Measurements from ENCODE around the gene VAV2. TPM values are rescaled to one million over a fixed set of nuclear protein-coding genes. Genes with fewer than 3 reads are reported as not detected.

The VAV2 gene
- total RNA-seq, 1 donor from 2014 or later: 20.5 TPM

DNA sequence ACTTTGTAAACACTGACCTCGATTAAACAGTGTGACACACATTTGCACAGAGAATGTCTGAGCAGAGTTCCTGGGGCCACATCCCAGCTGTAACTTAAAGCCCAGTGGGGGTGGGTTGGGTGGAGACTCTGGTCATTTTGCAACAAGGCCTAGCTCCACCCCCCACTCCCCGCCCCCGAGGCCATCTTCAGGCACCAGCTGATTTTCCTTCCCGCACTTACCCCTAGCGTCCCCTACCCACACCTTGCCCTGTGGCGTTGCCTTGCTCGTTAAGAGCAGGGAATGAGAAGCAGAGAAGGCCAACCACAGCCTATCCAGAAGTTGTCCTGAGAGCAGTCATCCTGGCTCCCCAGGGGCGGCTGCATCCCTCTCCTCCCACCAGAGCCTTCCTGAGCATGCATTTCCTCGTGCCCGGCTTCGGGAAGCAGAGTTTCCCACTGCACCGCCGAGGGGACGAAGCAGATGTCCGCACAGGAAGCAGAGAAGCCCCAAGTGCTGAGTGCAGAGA, 152.2 kb downstream of the VAV2 start:
- peak; percentile 42 for ATAC-seq
- intact Hi-C loops (cut with DNase I): no loop called here
- no peak for DNase-seq (ENCODE audit: low spot score)

DNA sequence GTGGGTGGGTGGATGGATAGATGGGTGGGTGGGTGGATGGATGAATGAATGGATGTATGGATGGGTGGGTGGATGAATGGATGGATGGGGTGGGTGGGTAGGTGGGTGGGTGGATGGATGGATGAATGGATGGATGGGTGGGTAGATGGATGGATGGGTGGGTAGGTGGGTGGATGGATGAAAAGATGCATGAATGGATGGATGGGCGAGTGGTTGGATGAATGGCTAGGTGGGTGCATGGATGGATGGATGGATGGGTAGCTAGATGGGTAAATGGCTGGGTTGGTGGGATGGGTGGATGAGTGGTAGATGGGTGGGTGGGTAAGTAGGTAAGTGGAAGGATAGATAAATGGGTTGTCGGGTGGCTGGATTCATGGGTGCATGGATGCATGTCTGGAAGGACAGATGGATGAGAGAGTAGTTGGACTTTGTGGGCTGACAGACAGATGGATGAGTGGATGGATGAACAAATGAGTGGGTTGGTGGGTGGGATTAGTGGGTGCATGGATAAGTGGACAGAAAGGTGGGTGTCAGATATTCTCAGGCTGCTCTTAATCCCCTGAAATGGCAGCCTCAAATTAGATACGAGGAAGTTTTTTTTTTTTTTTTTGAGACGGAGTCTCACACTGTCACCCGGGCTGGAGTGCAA, 153.1 kb downstream of the VAV2 start:
- DNase-seq (ENCODE audit: low spot score) (no peak), ATAC-seq (no peak)
- intact Hi-C loops (cut with DNase I): no loop called here

DNA sequence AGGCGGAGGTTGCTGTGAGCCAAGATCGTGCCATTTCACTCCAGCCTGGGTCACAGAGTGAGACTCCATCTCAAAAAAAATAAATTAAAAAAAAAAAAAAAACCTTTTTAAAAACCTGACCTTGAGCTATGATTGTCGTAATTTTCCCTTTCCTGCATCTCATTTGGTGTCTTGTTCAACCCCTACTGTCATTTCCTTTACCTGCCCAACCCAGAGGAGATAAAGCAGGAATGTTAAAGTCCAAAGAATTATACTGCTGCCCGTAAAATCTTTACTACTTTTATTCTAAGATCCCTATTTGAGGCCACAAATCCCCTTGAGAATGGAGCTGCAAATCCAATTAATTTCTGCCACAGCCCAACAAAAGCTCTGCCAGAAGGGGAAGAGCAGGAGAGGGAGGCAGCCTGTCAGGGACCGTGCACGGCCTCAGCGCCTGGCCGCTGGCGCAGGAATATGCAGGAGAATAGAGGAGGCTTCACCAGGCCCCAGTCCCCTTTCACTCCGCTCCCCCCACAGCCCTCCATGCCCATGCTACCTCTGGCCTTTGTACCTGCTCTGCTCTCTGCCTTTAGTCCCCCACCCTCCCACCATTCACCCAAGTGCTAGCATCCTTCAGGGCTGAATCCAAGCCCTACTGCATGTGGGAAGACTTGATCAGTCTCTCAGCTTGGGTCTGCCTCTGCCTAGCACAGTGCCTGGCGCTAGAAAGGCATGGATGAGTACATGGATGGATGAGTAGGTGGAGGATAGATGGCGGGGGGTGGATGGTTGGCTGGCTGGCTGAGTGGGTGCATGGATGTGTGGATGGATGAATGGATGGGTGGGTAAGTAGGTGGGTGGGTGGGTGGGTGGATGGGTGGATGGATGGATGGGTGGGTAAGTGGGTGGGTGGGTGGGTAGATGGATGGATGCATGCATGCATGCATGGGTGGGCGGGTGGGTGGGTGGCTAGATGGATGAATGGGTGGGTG, 154.2 kb downstream of the VAV2 start:
- intact Hi-C loops (cut with DNase I): no loop called here
- ATAC-seq: no peak
- DNase-seq (ENCODE audit: low spot score): no peak

DNA sequence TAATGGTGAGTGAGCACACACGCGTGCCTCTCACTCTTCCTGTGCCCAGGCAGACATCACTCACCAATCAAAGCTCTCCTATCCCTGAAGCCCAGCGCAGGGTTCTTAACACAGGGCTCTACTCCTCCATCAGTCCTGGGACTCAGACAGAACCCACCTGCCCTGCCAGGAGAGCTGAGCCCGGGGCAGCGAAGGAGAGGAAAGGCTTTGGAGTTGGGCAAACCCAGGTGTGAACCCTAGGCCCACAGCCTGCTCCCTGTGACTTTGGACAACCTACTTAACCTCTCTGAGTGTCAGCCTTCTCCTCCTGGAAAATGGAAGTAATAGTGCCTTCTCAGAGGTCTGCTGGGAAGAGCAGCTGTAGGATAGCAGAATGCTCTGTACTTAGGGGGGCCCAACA, 155.3 kb downstream of the VAV2 start:
- DNase-seq (ENCODE audit: low spot score): no peak
- no peak for ATAC-seq
- intact Hi-C loops (cut with DNase I): no loop called here

DNA sequence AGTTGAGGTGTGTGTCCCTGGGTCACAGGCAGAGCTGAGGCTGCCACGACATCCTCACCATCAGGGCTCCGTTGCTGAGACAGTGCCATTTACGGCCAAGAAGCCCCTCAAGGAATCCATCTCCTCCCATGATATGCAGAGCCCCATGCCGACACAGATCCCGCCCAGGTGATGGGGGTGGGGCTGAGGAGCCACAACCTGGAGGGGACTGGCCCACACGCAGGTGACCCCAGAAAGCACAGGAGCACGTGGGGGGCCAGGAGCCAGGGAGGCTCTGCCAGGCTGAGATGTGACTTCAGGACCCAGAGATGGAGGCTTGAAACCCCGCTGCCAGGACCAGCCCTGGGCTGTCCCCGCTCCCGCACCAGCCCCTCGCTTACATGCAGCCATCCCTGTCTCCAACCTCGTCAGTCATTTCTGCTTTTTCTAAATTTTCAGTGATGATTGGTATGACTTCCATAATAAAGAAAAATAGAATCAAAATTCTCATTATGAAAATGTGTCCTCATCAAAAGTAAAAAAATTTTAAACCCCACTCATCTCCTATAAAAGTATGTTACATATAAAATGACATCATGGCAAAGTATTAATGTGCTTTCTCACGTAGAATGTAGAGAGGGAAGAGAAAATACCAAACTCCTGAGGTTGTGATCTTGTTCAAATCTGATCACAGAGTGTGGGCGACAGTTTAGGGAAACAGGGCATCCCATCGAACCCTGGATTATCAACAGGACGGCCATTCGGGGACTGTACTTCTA, 155.9 kb downstream of the VAV2 start:
- ATAC-seq: no peak
- intact Hi-C loops (cut with DNase I): no loop called here

DNA sequence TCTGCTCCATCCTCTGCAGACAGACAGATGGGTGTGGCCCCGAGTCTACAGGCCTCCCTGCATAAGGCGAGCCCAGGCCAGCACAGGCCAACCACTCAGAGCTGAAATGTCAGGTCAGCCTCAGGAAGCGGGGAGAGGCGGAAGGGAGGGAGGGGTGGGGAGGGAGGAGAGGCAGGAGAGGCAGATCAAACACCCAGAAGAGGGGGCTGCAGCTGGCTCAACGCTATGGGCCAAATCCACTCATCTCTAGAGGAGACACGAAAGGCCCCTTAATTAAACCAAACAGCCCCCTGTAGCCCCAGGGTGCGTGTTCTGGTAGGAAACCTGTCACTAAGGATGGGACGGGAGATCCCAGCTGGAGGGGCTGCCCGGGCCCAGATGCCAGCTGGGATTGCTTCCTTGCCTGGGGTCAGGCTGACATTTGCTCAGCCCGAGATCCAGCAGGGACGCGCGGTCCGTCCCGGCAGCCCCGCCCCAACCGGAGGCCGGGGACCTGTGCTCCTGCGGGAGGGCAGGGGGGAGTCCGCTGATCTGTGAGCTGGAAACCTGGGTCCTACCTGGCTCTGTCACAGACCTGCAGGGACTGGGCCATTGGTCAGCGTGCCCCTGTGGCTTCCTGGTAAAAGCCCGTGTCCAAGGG, 156.7 kb downstream of the VAV2 start:
- ATAC-seq (no peak), DNase-seq (ENCODE audit: low spot score) (no peak)
- intact Hi-C loops (cut with DNase I): no loop called here

More for the DNA sequence above, 155.9 kb downstream of the VAV2 start:
- DNase-seq (ENCODE audit: low spot score): no peak

DNA sequence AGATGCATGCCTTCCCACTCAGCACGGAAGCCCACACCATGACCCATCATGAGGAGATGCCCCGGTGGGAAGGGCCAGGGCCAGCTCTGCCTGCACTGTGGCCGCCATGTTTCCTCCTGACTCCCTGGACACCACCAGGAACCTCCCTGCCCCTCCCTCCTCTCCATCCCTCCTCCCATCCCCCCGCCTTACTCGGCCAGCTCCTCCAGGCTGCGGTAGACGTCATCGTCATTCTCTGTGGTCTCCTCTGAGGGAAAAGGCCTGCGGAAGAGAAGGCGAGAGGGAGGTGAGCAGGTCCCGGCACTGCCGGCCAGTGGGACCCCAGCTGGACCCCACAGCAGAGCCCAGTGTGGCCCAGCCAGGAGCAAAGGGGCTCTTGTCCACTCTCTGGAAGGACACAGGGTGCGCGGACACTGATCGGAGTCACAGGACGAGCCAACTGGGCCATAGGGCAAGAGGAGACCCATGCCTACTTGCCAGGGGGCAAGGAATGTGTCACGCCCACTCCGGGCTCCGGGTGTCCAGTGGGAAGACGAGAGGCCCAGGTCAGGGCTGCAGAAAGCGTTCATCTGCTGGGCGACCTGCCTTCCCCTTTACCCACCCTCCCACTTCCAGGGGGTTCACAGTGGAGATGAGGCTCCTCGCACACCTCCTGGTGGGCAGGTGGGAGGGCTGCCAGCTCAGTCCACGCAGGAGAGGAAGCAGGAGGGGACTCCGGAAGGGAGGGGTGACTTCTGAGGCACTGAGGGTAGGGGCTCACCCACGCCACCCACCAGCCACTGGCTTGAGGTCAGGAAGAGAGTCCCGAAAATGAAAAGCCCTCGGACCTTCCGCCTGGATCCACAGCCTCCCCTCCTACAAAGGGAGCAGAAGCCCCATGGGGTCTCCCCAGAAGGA, 157.8 kb downstream of the VAV2 start:
- no peak for DNase-seq (ENCODE audit: low spot score)
- no peak for ATAC-seq
- intact Hi-C loops (cut with DNase I): no loop called here

DNA sequence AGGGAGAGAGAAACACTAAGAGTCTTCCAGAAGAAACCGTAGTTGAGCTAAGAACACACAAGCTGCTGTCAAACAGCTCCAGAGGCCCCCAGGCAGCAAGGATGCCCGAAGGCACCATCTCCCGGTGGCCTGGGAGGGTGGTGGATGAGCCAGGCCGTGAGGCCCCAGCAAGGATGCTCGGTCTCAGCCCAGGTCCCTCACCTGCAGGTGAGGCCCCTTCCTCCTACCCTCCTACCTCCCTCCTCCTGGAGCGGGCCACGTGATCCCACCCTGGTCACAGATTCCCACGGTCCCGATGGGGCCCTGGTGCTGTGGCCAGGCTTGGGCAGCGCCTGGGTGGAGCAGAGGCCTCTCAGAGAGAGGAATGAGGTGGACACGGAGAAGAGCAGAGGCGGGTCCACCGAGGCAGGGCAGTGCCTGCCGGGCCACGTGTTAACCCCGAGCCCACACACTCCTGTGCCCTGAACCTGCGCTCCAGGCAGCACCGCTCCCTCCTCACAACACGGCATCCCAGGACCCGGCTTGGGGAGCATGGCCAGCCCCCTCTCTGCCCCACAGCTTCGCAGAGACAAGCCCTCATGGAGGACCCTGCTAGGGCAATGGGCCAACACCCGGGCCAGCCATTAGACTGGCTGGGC, 158.6 kb downstream of the VAV2 start:
- ATAC-seq (no peak), DNase-seq (ENCODE audit: low spot score) (no peak)
- intact Hi-C loops (cut with DNase I): no loop called here

DNA sequence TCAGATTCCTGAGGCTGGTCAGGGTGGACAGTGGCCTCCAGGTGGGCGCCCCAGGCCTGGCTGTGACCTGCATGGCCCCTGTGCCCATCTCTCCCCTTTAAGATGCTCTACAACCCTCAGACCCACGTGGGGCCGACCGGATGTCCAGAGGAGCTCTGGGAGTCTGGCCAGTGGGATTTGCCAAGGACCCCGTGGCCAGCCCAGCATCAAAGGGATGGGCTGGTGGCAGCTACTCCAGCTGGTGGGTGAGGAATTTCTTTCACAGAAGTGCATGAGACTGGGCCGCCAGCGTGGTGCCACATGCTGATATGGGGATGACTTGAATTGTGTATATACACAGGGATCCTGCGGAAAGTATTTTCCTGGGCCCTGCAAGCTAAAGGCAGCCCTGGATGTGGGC, 159.2 kb downstream of the VAV2 start:
- intact Hi-C loops (cut with DNase I): no loop called here
- no peak for DNase-seq (ENCODE audit: low spot score)
- ATAC-seq: no peak

DNA sequence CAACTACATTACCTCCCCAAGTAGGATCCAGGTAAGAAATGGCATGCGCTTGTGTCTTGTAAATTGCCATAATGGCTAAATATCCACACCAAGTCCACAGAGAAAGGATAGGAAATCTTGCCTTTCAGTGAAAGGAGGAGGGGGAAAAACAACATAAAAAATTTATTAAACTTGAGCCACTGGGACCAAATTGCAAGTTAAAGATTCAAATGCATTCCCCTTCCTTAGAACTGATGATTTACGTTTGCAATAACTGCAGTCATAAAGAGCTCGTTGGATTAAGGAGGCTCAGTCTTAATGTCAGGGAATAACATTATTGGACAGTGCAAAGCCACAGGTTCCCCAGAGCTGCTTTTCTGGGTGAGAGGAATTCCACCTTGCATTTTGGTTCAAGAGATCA, 161.4 kb downstream of the VAV2 start:
- ATAC-seq: no peak
- DNase-seq (ENCODE audit: low spot score): no peak
- intact Hi-C loops (cut with DNase I): no loop called here

DNA sequence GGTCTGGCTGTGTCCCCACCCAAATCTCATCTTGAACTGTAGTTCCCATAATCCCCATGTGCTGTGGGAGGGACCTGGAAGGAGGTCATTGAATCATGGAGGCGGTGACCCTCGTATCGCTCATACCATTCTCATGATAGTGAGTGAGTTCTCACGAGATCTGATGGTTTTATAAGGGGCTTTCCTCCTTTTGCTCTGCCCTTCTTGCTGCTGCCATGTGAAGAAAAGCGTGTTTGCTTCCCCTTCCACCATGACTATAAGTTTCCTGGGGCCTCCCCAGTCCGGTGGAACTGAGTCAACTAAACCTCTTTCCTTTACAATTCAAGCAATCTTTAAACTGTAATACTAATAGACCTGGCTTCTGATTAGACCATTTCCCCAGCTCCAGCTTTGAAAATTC, 161.8 kb downstream of the VAV2 start:
- ATAC-seq: no peak
- intact Hi-C loops (cut with DNase I): no loop called here
- DNase-seq (ENCODE audit: low spot score): no peak

DNA sequence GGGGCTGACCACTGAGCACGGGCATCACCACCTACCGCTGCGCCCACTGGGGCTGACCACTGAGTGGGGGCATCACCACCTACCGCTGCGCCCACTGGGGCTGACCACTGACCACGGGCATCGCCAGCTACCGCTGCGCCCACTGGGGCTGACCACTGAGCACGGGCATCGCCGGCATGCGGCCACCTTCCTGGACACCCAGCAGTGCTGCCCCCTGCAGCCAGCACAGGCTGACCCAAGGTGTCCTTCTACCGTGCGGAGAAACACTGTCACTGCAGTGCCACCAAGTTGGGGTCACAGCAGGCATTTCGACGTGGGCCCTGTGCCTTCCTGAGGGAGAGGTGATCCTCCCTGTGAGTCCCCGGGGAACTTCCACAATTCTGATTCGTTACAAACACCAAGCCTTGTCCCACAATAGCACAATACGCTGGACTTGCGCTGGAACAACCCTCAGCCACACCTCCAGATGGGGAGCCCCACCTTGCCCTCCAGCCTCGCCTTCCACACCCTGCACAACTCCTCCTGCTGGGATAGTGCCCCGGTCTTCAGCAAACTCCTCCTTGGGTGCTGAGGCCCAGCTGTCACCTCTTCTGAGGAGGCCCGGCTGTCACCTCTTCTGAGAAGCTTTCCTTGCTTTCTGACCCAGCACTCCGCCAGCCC, 163.7 kb downstream of the VAV2 start:
- intact Hi-C loops (cut with DNase I): no loop called here
- ATAC-seq (no peak), DNase-seq (ENCODE audit: low spot score) (no peak)

DNA sequence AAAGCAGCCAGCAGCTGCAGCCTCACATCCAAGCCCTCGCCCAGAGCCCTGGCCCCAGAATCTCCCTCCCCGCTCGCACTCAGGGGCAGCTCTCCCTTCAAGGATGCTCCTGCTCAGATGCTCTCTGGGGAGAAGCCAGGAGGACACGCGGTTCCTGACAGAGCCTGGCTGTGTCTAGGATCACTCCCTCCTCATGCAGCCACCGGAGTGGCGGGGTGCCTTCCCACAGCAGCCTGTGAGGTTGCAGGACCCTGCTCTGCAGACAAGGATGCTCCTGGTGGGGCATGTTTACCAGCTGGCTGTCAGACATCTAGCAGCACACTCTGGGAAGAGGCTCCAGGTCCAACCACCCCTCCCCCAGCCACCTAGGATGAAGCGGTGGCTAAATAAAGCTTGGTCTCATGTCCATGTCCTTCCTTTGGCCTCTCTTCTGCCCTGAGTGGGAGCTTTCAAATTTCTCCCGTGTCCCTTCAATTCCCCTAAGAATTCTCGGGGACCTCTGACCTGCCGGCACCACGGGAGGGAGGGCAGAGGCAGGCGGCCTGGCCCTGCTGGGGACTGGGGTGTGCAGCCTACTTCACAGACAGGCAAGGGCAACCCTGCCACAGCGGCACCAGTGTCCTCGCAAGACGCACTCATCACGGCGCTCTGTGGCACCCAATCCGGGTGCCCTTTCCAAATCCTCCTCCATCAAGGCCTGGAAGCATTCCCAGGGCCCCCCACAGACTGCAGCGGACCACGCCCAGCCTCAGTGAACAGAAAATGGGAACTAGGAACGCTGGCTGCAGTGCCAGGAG, 165.6 kb downstream of the VAV2 start:
- intact Hi-C loops (cut with DNase I): no loop called here
- ATAC-seq (peak; percentile 65), DNase-seq (ENCODE audit: low spot score) (no peak)

DNA sequence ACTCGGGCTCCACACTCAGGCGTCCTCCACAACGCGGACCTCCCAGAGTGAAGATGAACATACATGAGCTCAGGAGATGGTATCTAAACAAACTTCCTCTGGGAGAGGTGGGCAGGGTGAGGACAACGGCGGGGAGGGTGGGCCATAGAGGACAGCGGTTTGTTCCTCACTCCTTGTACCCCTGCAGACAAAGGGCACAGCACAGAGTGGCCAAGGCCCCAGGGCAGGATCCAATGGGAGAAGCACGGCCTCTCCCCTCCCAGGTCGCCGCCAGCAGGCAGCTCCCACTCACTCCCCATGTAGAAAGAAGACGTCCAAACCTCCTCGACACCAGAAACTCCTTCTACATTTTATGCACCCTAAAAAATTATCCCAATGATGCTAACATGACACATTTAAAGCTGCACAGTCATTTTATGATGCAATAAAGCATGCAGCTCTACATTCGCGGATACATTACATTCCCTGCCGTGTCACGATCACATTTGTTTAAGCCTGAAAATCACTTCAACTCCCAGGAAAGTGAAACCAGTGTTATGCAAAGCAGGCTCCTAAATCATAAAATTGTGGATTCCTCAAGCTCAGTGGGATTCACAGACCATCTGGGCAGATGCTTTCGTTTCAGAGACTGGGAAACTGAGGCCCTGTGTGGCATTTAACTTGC, 166.4 kb downstream of the VAV2 start:
- intact Hi-C loops (cut with DNase I): no loop called here
- no peak for DNase-seq (ENCODE audit: low spot score)
- ATAC-seq: no peak

DNA sequence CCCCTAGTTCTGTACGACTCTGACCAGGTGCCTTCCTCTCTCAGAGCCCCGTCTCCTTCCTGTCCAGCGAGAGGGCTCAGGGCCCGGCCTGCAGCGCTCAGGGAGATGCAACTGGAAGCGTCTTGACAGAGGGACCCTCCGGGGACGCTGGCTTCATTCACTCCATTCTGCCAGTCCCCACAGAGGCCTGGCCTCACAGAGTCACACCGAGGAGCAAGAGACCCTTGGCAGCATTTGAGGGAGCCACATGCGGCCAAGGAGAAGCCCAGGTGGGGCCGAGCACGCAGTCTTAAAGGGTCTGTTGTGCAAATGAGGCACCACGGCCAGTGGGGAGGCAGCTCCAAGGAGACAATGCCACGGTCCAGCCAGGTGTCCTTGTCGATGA, 167.3 kb downstream of the VAV2 start:
- no peak for ATAC-seq
- intact Hi-C loops (cut with DNase I): no loop called here
- no peak for DNase-seq (ENCODE audit: low spot score)

All from sciatic nerve (tissue), 2 donors.